Adipocyte (in vitro differentiated cells): Measurements from ENCODE around the gene BCL2L15.

Experiments used
- DNase-seq: peaks from one replicate; pipeline ENCODE4 v3.0.0-alpha.2; 2015; ENCODE audit warnings: low read depth
- H3K27me3 ChIP-seq: replicated peaks from 2 replicates; pipeline ENCODE4 v1.7.0; 2013; ENCODE audit warnings: mild to moderate bottlenecking, low read length, moderate library complexity; ENCODE audit not compliant: control insufficient read depth, insufficient read depth
- H3K36me3 ChIP-seq: 2 replicates; pipeline ENCODE4 v1.7.0; 2013; ENCODE audit warnings: low read length, mild to moderate bottlenecking, moderate library complexity; ENCODE audit not compliant: control insufficient read depth, insufficient read depth, severe bottlenecking
- H3K4me1 ChIP-seq: 2 replicates; pipeline ENCODE4 v1.7.0; 2013; ENCODE audit warnings: mild to moderate bottlenecking, low read length, moderate library complexity; ENCODE audit not compliant: control insufficient read depth, insufficient read depth
- H3K4me3 ChIP-seq: 2 replicates; pipeline ENCODE4 v1.7.0; 2013; ENCODE audit warnings: mild to moderate bottlenecking, low read length, moderate library complexity
- H3K9ac ChIP-seq: 2 replicates; pipeline ENCODE4 v1.7.0; 2013; ENCODE audit warnings: mild to moderate bottlenecking, low read length, moderate library complexity
- H3K9me3 ChIP-seq: 2 replicates; pipeline ENCODE4 v1.7.0; 2013; ENCODE audit warnings: mild to moderate bottlenecking, low read length, moderate library complexity; ENCODE audit not compliant: control insufficient read depth

The BCL2L15 gene

GRCh38 chr1:113887402-113888175 is at the start of gene BCL2L15:
Gene BCL2L15 (minus strand): TSS chr1:113887581. CDS start chr1:113887375, 206 bp downstream.
- Histone ChIP-seq H3K4me3 (no peak within 1 kb of the TSS), H3K9ac (no peak within 1 kb of the TSS), H3K27me3 (no peaks in the 10 kb centered on the region), H3K9me3 (no peaks in the 10 kb centered on the region), H3K4me1 (no peaks in the 10 kb centered on the region), H3K36me3 (no peaks in the 10 kb centered on the region)
- DNase-seq: no peak

- Histone ChIP-seq H3K9me3 (no peaks in the 10 kb centered on the region), H3K4me3 (no peak overlapping the region), H3K27me3 (no peaks in the 10 kb centered on the region), H3K4me1 (peaks cover 10% of the 10 kb centered on the region), H3K9ac (no peak overlapping the region), H3K36me3 (peaks cover 13% of the 10 kb centered on the region)
- DNase-seq: no peak
Observed at GRCh38 chr1:113937146-113937545, 49.8 kb upstream of the BCL2L15 start.

GRCh38 chr1:113935970-113936369 is 48.6 kb upstream of the BCL2L15 start:
- H3K27me3 ChIP-seq: no peaks in the 10 kb centered on the region
- no peak overlapping the region for H3K9ac ChIP-seq
- H3K36me3 ChIP-seq: peaks cover 7% of the 10 kb centered on the region
- H3K4me1 ChIP-seq: peaks cover 22% of the 10 kb centered on the region
- no peak for DNase-seq
- no peaks in the 10 kb centered on the region for H3K9me3 ChIP-seq
- H3K4me3 ChIP-seq: no peak overlapping the region

- Histone ChIP-seq H3K4me1 (peaks cover 27% of the 10 kb centered on the region), H3K4me3 (no peak overlapping the region), H3K9me3 (no peaks in the 10 kb centered on the region), H3K9ac (no peak overlapping the region), H3K27me3 (no peaks in the 10 kb centered on the region), H3K36me3 (no peaks in the 10 kb centered on the region)
- no peak for DNase-seq
Observed at GRCh38 chr1:113935176-113935575, 47.8 kb upstream of the BCL2L15 start.

GRCh38 chr1:113934511-113935055 is 47.2 kb upstream of the BCL2L15 start:
- Histone ChIP-seq H3K9ac (no peak overlapping the region), H3K27me3 (no peaks in the 10 kb centered on the region), H3K4me3 (no peak overlapping the region), H3K36me3 (no peaks in the 10 kb centered on the region), H3K4me1 (peaks cover 21% of the 10 kb centered on the region), H3K9me3 (no peaks in the 10 kb centered on the region)
- no peak for DNase-seq

- DNase-seq: no peak
- Histone ChIP-seq H3K36me3 (no peaks in the 10 kb centered on the region), H3K27me3 (no peaks in the 10 kb centered on the region), H3K9me3 (no peaks in the 10 kb centered on the region), H3K4me1 (peaks cover 18% of the 10 kb centered on the region), H3K9ac (no peak overlapping the region), H3K4me3 (no peak overlapping the region)
Observed at GRCh38 chr1:113934006-113934405, 46.6 kb upstream of the BCL2L15 start.

GRCh38 chr1:113931451-113931851 is 44.1 kb upstream of the BCL2L15 start:
- peak; percentile 73 for DNase-seq
- no peaks in the 10 kb centered on the region for H3K27me3 ChIP-seq
- H3K9ac ChIP-seq: peak overlapping the region; percentile 25
- peaks cover 28% of the 10 kb centered on the region for H3K4me1 ChIP-seq
- no peaks in the 10 kb centered on the region for H3K36me3 ChIP-seq
- H3K9me3 ChIP-seq: no peaks in the 10 kb centered on the region
- peak overlapping the region; percentile 93 for H3K4me3 ChIP-seq

- H3K9ac ChIP-seq: peak overlapping the region; percentile 93
- H3K4me1 ChIP-seq: peaks cover 28% of the 10 kb centered on the region
- peak overlapping the region; percentile 93 for H3K4me3 ChIP-seq
- no peaks in the 10 kb centered on the region for H3K9me3 ChIP-seq
- no peaks in the 10 kb centered on the region for H3K27me3 ChIP-seq
- DNase-seq: peak; percentile 71
- no peaks in the 10 kb centered on the region for H3K36me3 ChIP-seq
Observed at GRCh38 chr1:113930499-113931161, 43.2 kb upstream of the BCL2L15 start.

- H3K9ac ChIP-seq: peak overlapping the region; percentile 93
- DNase-seq: peak; percentile 73
- H3K4me1 ChIP-seq: peaks cover 28% of the 10 kb centered on the region
- H3K9me3 ChIP-seq: no peaks in the 10 kb centered on the region
- H3K4me3 ChIP-seq: peak overlapping the region; percentile 93
- no peaks in the 10 kb centered on the region for H3K36me3 ChIP-seq
- H3K27me3 ChIP-seq: no peaks in the 10 kb centered on the region
Observed at GRCh38 chr1:113929750-113930498, 42.5 kb upstream of the BCL2L15 start.

- H3K36me3 ChIP-seq: no peaks in the 10 kb centered on the region
- DNase-seq: peak; percentile 98
- peaks cover 28% of the 10 kb centered on the region for H3K4me1 ChIP-seq
- H3K27me3 ChIP-seq: no peaks in the 10 kb centered on the region
- no peaks in the 10 kb centered on the region for H3K9me3 ChIP-seq
- H3K9ac ChIP-seq: peak within 1 kb of the TSS; percentile 95
- peak within 1 kb of the TSS; percentile 93 for H3K4me3 ChIP-seq
Observed at GRCh38 chr1:113928941-113929749, 41.8 kb upstream of the BCL2L15 start, which contains the start of gene HIPK1. Gene HIPK1 (plus strand): TSS chr1:113929324.
